NCI-H345 (cell line): ENCODE data around the gene TAF6.

Source experiments
- DNase-seq: peaks from one replicate; lab custom pipeline; 2025; lab: John Stamatoyannopoulos, UW

Gene TAF6

DNA sequence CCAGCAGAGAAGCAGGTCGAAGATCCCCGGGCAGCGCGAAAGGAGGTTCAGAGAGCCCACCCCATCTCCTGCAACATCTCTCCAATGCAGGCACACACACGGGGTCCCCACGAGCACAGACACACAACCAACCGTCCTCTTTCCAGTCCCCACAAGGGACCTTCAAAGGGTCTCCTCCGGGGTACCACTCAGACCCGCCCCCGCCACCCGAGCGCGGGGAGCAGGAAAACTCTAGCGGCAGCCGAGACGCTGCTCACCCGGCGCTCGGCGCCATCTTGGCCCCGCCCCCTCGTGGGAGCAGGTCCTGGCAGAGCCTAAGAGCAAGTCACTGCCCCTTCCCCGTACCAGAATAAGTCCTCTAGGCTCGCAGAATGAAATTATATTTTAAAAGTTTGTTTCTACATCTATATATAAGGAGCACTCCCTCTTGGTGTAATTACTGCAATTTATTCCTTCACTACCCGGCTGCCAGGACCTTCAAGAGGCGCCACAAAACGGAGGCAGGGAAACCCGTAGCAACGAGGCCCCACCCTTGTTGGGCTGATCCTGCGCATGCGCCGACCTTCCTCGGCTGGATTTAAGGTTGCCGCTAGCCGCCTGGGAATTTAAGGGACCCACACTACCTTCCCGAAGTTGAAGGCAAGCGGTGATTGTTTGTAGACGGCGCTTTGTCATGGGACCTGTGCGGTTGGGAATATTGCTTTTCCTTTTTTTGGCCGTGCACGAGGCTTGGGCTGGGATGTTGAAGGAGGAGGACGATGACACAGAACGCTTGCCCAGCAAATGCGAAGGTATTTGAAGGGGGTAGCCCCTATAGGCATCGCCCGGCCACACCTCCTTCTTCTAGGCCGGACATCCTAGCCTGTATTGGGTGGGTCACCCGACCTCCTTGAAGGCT is at the start of gene TAF6, which contains the start of gene CNPY4:
Gene TAF6 (minus strand): TSS at position 287 of the 898 bp plus-strand sequence. CDS start 5,149 bp downstream, outside the sequence.
Gene CNPY4 (plus strand): TSS at position 563 of the 898 bp plus-strand sequence. CDS start 111 bp downstream, at position 674.
- peak; percentile 95 for DNase-seq

DNA sequence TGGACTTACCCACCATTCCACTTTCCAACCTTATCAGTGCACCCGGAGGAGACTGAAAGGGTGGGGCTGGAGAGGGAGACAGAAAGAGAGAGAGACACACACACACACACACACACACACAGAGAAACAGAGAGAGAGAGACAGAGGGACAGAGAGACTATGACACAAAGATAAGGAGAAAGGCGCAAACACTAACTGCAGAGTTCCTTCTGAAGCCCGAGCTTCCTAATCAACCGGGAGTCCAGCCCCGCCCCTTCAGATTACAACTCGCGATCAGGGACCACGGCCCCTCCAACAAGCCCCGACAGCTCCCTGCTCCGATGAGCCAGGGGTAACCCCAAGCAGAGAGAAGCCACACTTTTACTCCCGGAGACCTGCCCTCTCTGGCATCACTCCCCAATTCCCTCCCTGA is 48.8 kb upstream of the TAF6 start:
- DNase-seq: no peak

DNA sequence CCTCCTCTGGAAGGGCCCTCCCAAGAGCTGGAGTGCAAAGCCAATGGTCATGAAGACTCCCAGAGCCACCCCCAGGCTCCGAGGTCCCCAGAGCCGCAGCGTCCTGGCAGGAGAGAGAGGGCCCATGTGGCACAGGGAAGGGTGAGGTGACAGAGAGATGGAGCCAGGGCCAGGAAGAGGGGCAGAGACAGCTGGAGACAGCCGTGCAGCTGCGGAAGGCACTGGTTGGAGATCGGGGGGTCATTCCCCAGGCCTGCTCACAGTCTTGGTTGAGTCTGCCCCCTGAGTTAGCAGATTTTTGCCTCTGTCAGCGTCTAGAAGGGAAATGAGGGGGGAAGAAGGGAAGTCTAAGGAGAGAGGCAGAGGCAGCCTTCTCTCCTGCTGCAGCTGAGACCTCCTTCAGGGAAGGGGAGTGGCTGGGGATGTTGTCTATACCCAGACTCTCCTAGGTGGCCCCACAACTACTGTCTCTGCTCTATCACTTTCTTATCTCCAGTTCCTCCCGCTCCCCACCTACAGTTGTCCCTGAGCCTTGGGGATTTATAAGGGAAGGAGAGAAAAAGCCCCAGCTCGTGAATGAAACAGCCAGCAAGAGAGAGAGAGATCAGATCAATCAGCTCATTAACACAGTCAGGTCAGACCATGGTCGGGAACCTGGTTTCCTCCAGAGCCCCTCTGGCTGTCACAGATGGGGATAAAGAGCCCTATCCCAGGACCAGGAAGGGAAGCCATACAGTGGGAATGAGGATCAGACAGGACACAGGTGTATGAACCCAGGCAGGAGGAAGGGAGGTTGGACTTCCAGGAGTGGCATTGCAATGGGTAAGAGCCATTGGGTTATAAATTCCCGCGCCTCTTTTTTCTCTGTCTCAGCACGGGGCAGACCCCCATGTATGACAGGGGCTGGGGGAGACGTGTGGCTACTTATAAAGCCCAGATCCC is 48.1 kb upstream of the TAF6 start:
- no peak for DNase-seq

DNA sequence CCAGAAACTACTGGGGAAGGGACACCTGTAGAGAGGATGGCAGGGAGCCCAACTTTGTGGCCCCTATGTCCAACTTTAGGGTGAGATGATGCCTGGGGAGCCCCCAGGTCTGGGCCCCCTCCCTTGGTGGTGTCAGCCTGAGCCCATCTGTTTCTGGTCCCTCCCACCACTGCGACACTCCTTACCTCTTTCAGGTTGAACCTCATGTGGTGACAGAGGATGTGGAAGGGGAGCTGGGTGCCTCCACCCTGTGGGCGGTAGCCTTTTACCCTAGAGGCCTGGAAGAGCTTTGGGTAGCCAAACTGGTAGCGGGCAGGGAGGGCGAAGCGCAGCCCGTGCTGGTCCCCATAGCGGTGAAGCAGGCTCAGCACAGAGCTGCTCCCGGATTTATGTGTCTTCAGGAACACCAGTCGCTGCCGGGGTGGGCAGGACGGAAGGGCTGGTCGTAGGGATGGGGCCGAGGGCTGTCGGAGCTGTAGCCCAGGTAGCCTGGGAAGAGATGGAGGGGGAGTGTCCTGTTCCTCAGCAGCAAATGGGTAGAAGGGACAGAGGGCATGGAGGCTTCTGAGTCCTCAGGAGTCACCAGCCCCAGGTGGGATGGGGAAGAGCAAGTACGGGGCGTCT is 47.3 kb upstream of the TAF6 start:
- no peak for DNase-seq

DNA sequence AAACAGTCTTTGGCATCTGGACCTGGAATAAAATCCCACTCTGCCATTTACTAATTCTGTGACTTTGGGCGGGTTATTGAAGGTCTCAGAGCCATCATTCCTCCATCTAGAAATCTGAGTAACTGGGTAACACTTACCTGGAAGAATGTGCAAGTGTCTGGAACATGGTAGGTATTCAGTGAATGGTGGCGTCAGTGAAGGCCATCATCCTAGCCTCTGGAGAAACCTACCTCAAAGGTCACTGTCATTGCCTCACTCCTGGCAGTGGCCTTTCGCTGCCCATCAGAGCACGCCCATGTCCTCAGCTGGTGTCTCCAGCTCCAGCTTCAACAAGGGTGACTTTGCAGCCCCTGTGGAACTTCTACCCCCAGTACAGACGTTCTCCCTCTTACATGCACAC is 44.7 kb upstream of the TAF6 start:
- no peak for DNase-seq

DNA sequence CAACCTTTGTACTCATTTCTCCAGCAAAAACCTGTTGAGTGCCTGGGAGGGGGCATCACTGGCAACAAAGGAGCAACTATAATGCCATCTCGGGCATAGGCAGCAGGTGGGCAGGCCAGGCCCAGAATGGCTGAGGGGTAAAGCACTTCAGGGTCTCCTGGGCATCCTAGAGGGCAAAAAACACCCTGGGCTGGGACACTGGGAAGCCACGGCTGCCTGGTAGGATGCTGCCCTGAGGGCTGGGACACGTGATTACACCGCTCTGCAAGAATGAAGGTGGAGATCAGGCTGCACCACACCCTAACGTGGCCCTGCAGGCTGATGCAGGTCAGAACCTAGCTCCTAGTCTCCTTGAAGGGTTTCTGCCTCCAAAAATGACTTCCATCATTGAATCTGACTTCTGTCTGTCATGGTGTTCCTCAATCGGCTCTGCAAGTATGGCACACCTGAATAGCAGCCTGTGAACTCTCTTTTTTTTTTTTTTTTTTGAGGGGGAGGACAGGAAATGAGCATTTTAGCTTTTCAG is 43.9 kb upstream of the TAF6 start:
- peak; percentile 23 for DNase-seq

DNA sequence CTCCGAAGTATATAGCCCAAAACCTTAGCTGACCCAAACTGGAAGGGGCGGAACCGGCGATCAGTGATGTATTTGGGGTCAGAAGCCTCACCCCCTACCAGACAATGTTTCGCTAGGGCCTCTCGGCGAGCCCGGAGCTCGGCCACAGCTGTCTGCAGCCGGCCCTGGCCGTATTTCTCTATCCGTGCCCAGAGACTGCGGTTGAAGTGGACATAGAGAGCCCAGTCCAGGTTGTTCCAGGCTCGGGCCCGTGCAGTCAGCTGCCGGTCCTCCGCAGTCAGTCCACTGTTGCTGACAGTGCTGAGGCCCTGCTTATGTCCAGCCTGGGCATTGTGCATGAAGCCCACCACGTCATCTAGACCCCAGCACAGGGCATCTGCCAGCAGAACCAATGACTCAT is 40.9 kb upstream of the TAF6 start:
- no peak for DNase-seq

DNA sequence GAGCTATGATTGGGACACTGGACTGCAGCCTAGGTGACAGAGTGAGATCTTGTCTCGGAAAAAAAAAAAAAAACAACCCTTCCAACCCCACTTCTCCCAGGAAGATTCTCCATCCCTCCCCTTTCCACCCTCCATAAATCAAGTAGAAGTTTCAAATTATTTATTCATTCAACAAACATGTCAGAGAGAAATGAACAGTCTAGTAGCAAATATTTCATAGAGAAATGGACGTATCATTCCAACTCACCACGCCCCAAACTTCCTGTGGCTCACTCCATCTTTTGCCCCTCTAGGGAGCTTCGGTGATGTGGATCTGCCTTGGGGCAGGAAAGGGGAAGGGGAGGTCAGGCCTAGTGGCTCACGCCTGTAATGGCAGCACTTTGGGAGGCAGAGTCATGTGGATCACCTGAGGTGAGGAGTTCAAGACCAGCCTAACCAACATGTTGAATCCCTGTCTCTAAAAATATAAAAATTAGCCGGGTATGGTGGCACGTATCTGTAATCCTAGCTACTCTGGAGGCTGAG is 40.0 kb upstream of the TAF6 start:
- no peak for DNase-seq

DNA sequence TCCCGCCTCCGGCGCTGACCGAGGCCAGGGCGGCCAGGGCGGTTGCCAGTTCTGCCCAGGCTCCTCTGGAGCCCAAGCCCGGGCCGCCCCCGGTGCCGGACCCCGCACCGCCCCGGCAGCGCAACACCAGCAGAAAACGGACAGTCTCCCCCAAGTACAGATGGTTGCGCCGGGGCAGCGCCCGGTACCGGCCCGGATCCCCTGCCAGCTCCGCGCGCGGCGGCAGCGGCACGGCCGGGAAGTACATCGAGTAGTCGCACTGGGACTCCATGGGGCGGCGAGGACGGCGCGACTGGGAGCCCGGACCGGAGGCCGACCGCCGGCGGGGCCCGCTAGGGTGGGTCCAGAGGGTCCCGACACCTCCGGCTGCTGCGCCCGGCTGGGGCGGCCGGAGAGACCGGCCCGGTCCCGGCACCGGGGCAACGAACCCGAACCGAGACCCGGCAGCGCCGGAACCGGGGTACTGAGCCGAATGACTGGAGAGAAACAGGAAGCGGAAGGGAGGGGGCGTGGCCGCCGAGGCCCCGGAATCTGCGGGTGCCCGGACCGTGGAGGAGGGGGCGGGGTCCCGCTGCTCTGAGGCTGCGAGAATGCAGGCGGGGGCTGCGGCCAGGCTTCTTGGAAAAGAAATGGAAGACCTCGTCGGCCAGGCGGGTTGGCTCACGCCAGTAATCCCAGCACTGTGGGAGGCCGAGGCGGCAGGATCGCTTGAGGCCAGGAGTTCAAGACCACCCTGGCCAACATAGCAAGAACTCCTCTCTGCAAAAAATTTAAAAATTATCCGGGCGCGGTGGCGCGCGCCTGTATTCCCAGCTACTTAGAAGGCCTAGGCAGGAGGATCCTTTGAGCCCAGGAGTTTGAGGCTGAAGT is 39.3 kb upstream of the TAF6 start, which contains the start of gene TRAPPC14:
Gene TRAPPC14 (minus strand): TSS at position 495 of the 870 bp plus-strand sequence. CDS start 224 bp downstream, at position 271.
- DNase-seq: peak; percentile 88

DNA sequence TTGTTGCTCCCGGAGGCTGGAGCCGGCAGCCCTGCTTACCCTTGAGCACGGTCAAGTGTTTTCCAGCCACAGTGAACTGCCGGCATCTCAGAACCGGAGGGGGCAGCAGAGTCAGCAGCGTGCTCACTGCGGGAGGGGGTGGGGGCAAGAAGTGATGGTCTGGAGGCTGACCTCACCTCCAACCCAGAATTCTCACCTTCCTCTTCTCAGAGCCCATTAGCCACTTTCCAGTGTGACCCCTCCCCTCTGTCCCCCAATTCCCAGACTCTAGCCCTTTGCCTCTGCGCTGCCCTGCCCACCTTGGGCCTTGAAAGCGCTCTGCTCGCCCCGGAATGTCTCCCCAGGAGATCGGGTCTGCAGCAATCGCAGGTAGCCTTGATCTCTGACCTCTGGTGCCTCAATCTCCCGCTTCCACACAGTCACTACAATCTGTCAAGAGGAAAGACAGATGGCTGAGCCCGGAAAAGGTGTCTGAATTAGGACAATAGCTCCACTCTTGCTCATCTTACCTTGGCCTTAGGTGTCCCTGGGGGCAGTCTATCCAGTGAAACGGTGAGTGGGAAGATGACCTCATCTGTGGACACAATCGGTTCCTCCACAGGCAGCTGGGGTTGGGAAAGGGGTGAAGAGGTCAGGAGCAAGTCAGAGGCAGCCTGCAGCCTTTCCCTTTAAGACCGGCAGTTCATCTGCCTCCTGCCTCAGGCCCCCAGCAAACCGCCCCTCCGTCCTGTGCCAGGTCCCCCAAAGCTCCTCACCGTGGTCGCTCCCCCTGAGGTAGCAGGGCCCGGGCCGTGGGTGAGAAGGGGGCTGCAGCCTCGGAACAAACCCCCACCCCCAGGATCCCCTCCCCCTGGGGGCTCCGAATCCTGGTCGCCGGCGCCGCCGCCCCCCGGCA is 38.4 kb upstream of the TAF6 start:
- DNase-seq: no peak

DNA sequence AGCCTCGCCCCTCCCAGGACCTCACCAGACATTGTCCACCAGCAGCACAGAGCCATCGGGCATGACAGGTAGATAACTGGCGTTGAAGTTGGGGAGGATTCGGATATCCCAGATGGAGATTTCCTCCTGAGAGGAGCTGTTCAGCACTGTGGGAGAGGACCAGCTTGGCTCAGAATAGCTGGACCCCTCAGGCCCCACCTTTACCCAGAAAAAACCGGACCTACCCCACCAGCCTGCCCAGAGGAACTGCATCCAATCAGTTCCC is 37.8 kb upstream of the TAF6 start:
- no peak for DNase-seq

DNA sequence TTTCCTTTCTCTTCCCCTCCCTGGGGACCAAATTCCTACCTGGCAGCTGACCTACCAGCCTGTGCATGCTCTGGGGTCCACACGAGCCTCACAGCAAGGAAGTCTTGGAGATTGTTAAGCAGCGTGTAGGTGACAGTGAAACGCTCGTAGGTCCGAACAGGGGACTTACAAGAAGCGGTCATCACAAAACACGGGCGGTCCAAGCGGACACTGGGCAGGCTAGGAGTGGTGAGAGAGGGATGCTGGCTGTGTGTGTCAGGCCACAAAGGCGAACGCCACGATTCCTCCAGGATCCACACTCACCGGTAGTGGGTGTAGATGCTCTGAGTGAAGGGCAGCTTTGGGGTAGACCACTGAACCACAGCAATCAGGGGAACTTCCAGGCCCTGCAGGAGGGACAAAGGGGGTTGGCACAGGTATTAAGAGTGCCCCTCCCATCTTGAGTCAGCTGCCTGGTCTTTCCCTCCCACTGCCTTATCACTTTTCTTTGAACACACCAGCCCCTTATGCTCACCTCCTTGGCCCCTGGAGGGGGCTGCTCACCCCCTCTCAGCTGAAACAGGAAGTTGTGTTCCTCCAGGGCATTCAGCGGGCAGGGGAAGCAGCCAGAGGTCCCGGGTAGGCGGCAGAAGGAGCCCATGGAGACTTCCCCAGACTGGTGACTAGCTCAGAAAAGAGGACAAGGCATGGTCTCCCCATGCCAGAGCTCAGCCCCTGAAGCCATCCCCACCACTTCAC is 37.3 kb upstream of the TAF6 start:
- DNase-seq: no peak

DNA sequence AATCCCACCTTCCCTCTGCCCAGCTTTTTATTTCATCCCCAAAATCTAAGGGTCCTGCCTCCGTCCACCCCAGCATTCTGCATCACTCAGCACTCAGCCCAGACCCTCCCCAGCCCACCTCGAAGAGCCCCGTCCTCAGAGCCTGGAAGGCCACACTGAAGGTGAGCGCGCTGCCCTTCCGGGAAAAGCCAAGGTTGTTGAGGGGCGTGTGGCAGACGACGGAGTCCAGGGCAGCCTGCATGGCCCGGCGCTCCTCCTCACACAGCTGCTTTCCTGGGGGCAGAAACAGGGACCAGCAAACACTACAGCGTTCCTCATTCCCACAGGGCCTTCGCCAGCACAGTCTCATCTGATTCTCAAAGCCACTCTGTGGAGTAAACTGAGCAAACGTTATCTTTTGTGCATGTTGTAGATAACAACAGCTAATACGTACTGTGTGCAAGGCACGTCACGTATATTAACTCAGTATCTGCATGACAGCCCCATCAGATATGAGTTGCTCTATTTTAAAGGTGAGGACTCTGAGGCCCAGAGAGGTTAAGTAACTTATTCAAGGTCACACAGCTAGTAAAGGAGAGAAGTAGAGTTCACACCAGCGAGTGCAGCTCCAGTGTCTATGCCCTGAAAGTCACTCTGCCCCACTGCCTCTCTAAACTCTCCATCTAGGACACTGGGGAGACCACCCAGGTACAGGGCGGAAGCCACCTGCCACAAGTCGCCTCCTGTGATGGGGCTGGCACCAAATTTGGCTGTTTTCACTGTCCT is 36.6 kb upstream of the TAF6 start:
- DNase-seq: no peak

DNA sequence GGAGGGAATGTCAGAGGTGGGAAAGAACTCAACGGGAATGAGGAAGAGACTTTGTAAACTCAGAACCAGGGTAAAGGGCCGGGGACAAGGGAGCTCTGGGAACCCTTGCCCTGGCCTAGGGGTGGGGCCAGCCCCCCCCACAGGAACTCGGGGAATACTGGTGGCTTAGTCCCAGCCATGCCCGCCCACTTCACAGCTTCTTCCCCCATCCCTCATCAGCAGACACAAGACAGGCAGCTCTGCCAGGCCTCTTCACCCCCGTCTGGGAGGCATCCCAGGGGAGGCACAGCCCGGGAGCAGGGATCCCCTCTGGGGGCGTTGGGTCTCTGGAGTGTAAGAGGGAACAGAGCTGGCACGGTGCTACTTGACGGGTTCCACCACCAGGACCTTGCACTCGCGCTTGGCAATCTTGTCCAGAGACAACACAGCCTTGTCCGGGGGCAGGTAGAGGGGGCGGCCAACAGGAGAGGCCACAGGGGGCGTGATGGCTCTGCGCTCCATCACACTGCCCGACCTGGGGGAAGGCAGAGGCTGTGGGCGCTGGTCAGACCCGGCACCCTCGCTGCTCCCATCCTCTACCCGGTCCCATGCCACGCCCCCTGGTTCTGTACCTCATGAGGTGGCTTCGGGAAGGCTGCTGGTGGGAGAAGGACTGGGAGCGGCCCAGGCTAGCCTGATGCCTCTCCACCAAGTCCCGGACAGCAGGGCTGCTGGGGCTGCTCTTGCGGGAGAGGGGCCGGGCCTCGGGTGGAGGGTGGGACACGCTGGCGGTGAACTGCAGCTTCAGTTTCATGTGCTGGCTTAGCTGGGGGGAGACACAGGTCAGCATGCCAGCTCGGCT is 35.7 kb upstream of the TAF6 start:
- DNase-seq: no peak

DNA sequence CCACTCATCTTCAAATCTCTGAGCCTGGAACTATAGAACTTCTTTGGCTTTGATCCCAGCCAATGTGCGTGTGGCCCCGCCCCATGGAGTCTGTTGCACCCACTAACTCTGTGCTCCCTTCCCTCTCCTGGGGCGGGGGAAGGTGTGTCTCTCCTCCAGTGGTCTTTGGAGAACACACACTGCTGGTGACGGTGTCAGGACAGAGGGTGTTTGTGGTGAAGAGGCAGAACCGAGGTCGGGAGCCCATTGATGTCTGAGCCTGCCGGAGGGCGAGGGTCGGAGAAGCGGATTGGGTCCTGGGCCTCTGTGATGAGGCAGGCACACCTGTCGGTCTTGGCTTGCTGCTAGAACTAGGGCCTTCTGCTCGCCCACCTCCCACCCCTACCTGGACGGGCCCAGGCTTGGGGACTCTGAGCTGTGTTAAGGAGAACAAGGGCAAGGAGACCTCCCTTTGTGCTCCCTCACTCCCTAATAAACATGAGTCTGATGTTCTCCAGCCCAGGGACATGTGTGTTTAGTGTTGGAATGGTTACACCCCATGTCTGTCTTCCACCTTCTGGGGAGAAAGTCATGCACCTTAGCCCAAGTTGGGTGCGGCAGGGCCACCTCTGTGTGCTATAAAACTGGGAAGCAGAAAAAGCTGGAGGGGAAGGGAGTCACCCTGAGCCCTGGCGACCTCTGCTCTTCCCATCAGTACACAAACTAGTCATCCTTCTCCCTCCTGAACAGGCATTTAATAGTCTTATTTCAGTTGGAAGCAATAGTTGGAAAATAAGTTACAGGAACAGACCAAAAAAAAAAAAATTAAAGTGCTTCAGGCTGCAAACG is 34.8 kb upstream of the TAF6 start:
- DNase-seq: no peak

DNA sequence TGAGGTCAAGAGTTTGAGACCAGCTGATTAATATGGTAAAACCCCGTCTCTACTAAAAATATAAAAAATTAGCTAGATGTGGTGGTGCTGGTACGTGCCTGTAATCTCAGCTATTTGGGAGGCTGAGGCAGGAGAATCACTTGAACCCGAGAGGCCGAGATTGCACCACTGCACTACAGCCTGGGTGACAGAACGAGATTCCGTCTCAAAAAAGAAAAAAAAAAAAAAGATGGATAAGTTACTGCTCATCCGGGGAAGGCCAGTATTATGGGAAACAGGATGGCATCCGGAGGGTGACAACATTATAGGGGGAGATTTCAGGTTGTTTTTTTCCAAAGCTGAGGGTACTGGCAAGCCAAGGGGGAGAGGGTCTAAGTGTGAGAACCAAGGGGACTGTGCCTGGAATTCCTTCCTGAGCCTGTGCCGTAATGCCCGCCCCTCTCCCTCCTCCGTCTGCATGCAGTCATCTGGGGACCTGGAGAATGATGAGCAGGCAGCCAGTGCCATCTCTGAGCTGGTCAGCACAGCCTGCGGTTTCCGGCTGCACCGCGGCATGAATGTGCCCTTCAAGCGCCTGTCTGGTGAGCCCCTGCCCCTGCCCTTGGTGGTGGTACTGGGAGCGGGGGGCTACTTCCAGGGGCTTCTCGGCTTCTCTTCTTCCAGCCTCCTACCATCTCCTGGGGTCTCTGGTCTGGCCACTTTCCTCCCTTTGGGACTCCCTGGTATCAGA is 33.9 kb upstream of the TAF6 start:
- no peak for DNase-seq
